Neural progenitor cell (in vitro differentiated cells): ENCODE results near the gene CDH9. TPM values are rescaled to one million over a fixed set of nuclear protein-coding genes. Genes with fewer than 3 reads are reported as not detected.

Source experiments
- DNase-seq: peaks from one replicate; pipeline ENCODE4 v3.0.0-alpha.2; 2016; ENCODE audit warnings: low spot score
- H2AFZ ChIP-seq: fragments of 200-600 bp; sonication (generic); replicated peaks from 2 replicates; pipeline ENCODE4 v1.6.1; 2016; ENCODE audit warnings: antibody characterized with exemption
- H3F3A ChIP-seq: fragments of 200-600 bp; sonication (generic); 2 replicates; pipeline ENCODE4 v1.6.1; 2016; ENCODE audit warnings: antibody characterized with exemption, low read depth
- H3K27ac ChIP-seq: fragments of 200-600 bp; sonication (generic); 2 replicates; pipeline ENCODE4 v1.5.1; 2016; ENCODE audit warnings: mild to moderate bottlenecking
- H3K27me3 ChIP-seq: fragments of 200-600 bp; sonication (generic); 2 replicates; pipeline ENCODE4 v1.6.1; 2016; ENCODE audit warnings: mild to moderate bottlenecking, moderate library complexity
- H3K36me3 ChIP-seq: fragments of 200-600 bp; sonication (generic); 2 replicates; pipeline ENCODE4 v1.5.1; 2016
- H3K4me1 ChIP-seq: fragments of 200-600 bp; sonication (generic); 2 replicates; pipeline ENCODE4 v1.6.1; 2016; ENCODE audit warnings: mixed run types
- H3K4me2 ChIP-seq: fragments of 200-600 bp; sonication (generic); 2 replicates; pipeline ENCODE4 v1.6.1; 2016
- H3K4me3 ChIP-seq: fragments of 200-600 bp; sonication (generic); 2 replicates; pipeline ENCODE4 v1.5.1; 2016
- H3K79me2 ChIP-seq: fragments of 200-600 bp; sonication (generic); 2 replicates; pipeline ENCODE4 v1.6.1; 2016; ENCODE audit warnings: low read depth
- H3K9ac ChIP-seq: fragments of 200-600 bp; sonication (generic); 2 replicates; pipeline ENCODE4 v1.6.1; 2016
- H3K9me3 ChIP-seq: fragments of 200-600 bp; sonication (generic); 2 replicates; pipeline ENCODE4 v1.5.1; 2016; ENCODE audit warnings: low read depth
- H4K20me1 ChIP-seq: fragments of 200-600 bp; sonication (generic); 2 replicates; pipeline ENCODE4 v1.6.1; 2016; ENCODE audit warnings: low read depth
- H3K27ac Mint-ChIP-seq: 3 replicates; pipeline ENCODE4 v1.8.0; 2021; ENCODE audit warnings: mixed read lengths
- H3K27me3 Mint-ChIP-seq: 2 replicates; pipeline ENCODE4 v1.8.0; 2022; ENCODE audit warnings: low read depth, mild to moderate bottlenecking, inconsistent platforms, moderate library complexity, mixed read lengths; ENCODE audit not compliant: insufficient read depth
- H3K36me3 Mint-ChIP-seq: 3 replicates; pipeline ENCODE4 v1.8.0; 2021; ENCODE audit warnings: mixed read lengths
- H3K4me1 Mint-ChIP-seq: 3 replicates; pipeline ENCODE4 v1.8.0; 2021; ENCODE audit warnings: mixed read lengths
- H3K4me3 Mint-ChIP-seq: 3 replicates; pipeline ENCODE4 v1.8.0; 2021; ENCODE audit warnings: mild to moderate bottlenecking, moderate library complexity, mixed read lengths
- H3K9me3 Mint-ChIP-seq: 3 replicates; pipeline ENCODE4 v1.8.0; 2020; ENCODE audit warnings: mixed read lengths
- CTCF ChIP-seq: fragments of 200-600 bp; sonication (generic); IDR thresholded peaks from 2 replicates; pipeline ENCODE4 v1.5.1; 2017; ENCODE audit warnings: antibody characterized with exemption, mild to moderate bottlenecking
- EZH2 ChIP-seq: fragments of 200-600 bp; sonication (generic); IDR thresholded peaks from 2 replicates; pipeline ENCODE4 v1.6.1; 2017; ENCODE audit warnings: antibody characterized with exemption, mild to moderate bottlenecking, moderate library complexity
- EZH2phosphoT487 ChIP-seq: fragments of 200-600 bp; sonication (generic); IDR thresholded peaks from 2 replicates; pipeline ENCODE4 v1.6.1; 2017; ENCODE audit warnings: antibody characterized with exemption
- total RNA-seq: library from RNA; depleted of rRNA; stranded (reverse); fragments of >200 nt; gene quantifications from 2 replicates; pipeline ENCODE4 v1.2.3, GENCODE V29; 2015; ENCODE audit warnings: low replicate concordance

The CDH9 gene
- total RNA-seq, 1 donor from 2014 or later, result 2.8 TPM

GRCh38 chr5:26869781-26870180 lies 168.6 kb downstream of the CDH9 start:
- no peak for TF ChIP-seq EZH2
- no peak for TF ChIP-seq CTCF
- no peak for TF ChIP-seq EZH2phosphoT487
- no peak overlapping the region for H3K27ac ChIP-seq
- Mint-ChIP-seq H3K4me3 (no peak overlapping the region), H3K9me3 (no peaks in the 10 kb centered on the region), H3K27me3 (no peaks in the 10 kb centered on the region), H3K27ac (no peak overlapping the region), H3K4me1 (peaks cover 4% of the 10 kb centered on the region), H3K36me3 (no peaks in the 10 kb centered on the region)
- H3K4me2 ChIP-seq, result no peak overlapping the region
- no peaks in the 10 kb centered on the region for H3K36me3 ChIP-seq
- no peaks in the 10 kb centered on the region for H3K9me3 ChIP-seq
- DNase-seq, result no peak
- H3K27me3 ChIP-seq, result no peaks in the 10 kb centered on the region
- H3K9ac ChIP-seq, result no peak overlapping the region
- no peaks in the 10 kb centered on the region for H3K4me1 ChIP-seq
- H4K20me1 ChIP-seq, result no peaks in the 10 kb centered on the region
- H3K79me2 ChIP-seq, result no peaks in the 10 kb centered on the region
- H3F3A ChIP-seq, result no peaks in the 10 kb centered on the region
- H3K4me3 ChIP-seq, result no peak overlapping the region
- H2AFZ ChIP-seq, result no peak overlapping the region

- Histone ChIP-seq H3K9ac (no peak overlapping the region), H3K4me2 (no peak overlapping the region), H3F3A (no peaks in the 10 kb centered on the region), H4K20me1 (no peaks in the 10 kb centered on the region), H3K27me3 (no peaks in the 10 kb centered on the region), H3K4me1 (no peaks in the 10 kb centered on the region), H3K36me3 (no peaks in the 10 kb centered on the region), H3K4me3 (no peak overlapping the region), H2AFZ (no peak overlapping the region), H3K27ac (no peak overlapping the region), H3K79me2 (no peaks in the 10 kb centered on the region), H3K9me3 (no peaks in the 10 kb centered on the region)
- Mint-ChIP-seq H3K9me3 (no peaks in the 10 kb centered on the region), H3K4me3 (no peak overlapping the region), H3K27ac (no peak overlapping the region), H3K4me1 (peaks cover 4% of the 10 kb centered on the region), H3K36me3 (no peaks in the 10 kb centered on the region), H3K27me3 (no peaks in the 10 kb centered on the region)
- TF ChIP-seq EZH2 (no peak), EZH2phosphoT487 (no peak), CTCF (no peak)
- DNase-seq, result no peak
Observed at GRCh38 chr5:26868504-26868903, 169.9 kb downstream of the CDH9 start.

- H3K36me3 Mint-ChIP-seq, result no peaks in the 10 kb centered on the region
- no peaks in the 10 kb centered on the region for H3K9me3 ChIP-seq
- H3K4me2 ChIP-seq, result no peak overlapping the region
- H3K27ac Mint-ChIP-seq, result no peak overlapping the region
- DNase-seq, result no peak
- no peaks in the 10 kb centered on the region for H3F3A ChIP-seq
- no peak for TF ChIP-seq EZH2
- no peak for TF ChIP-seq CTCF
- no peak for TF ChIP-seq EZH2phosphoT487
- no peak overlapping the region for H3K4me3 ChIP-seq
- H3K79me2 ChIP-seq, result no peaks in the 10 kb centered on the region
- H3K4me1 Mint-ChIP-seq, result no peaks in the 10 kb centered on the region
- no peaks in the 10 kb centered on the region for H3K4me1 ChIP-seq
- no peaks in the 10 kb centered on the region for H3K9me3 Mint-ChIP-seq
- no peaks in the 10 kb centered on the region for H3K36me3 ChIP-seq
- no peak overlapping the region for H2AFZ ChIP-seq
- no peaks in the 10 kb centered on the region for H3K27me3 Mint-ChIP-seq
- no peaks in the 10 kb centered on the region for H4K20me1 ChIP-seq
- no peaks in the 10 kb centered on the region for H3K27me3 ChIP-seq
- no peak overlapping the region for H3K4me3 Mint-ChIP-seq
- no peak overlapping the region for H3K27ac ChIP-seq
- H3K9ac ChIP-seq, result no peak overlapping the region
Observed at GRCh38 chr5:26864061-26864460, 174.3 kb downstream of the CDH9 start.
